ENCODE results near the gene ZNF20.
"Not testable (repeated sequence)": the region's sequence is repeated elsewhere in the genome, so short reads cannot be mapped to it uniquely, and the experiment has no call there.

The ZNF20 gene

GRCh38 chr19:12111943-12112637, 28.1 kb downstream of the ZNF20 start:
- DNase-seq, result no peak

GRCh38 chr19:12111176-12111575, 29.0 kb downstream of the ZNF20 start:
- no peak for DNase-seq

GRCh38 chr19:12103909-12104308, 36.2 kb downstream of the ZNF20 start:
- not testable (repeated sequence) for DNase-seq

- no peak for DNase-seq
These were observed 42.1 kb downstream of the ZNF20 start for GRCh38 chr19:12098040-12098439.

GRCh38 chr19:12095111-12095790, 44.9 kb downstream of the ZNF20 start:
- no peak for DNase-seq

- DNase-seq, result no peak
These were observed 46.4 kb downstream of the ZNF20 start for GRCh38 chr19:12093777-12094176.

GRCh38 chr19:12092956-12093355, 47.2 kb downstream of the ZNF20 start:
- no peak for DNase-seq

- DNase-seq, result peak; percentile 36 to 57
These were observed 47.9 kb downstream of the ZNF20 start for GRCh38 chr19:12092065-12092867.

- DNase-seq, result peak; percentile 56 to 61
These were observed 49.3 kb downstream of the ZNF20 start for GRCh38 chr19:12090807-12091206.

GRCh38 chr19:12085074-12085818, 54.9 kb downstream of the ZNF20 start:
- DNase-seq, result no peak

- not testable (repeated sequence) for DNase-seq
These were observed 56.8 kb downstream of the ZNF20 start for GRCh38 chr19:12083336-12083735.
